Stomach (tissue), 9 donors: ENCODE data around the gene FANCC. TPM values are rescaled to one million over a fixed set of nuclear protein-coding genes. Genes with fewer than 3 reads are reported as not detected.

Experiments used
- DNase-seq, 2 donors: peaks; one replicate each; pipeline versions ENCODE4 v3.0.0 to v3.0.0-alpha.2; 2013 to 2019
- H3K27ac ChIP-seq, 5 donors: fragments of 200-600 bp in 4 of 5; sonication (generic) in 4 of 5; one replicate each; pipeline ENCODE4 v1.5.1; 2013 to 2019; ENCODE audit warnings: mild to moderate bottlenecking in 1 of 5, moderate library complexity in 1 of 5
- H3K27me3 ChIP-seq, 3 donors: fragments of 200-600 bp; sonication (generic); one replicate each; pipeline ENCODE4 v1.5.1; 2017 to 2019; ENCODE audit warnings: mixed run types in 1 of 3
- H3K36me3 ChIP-seq, 4 donors: fragments of 200-600 bp; sonication (generic); 1 replicate in 3 of 4; 2 replicates in 1 of 4; pipeline ENCODE4 v1.5.1; 2016 to 2019
- H3K4me1 ChIP-seq, 4 donors: fragments of 200-600 bp; sonication (generic); one replicate each; pipeline ENCODE4 v1.5.1; 2016 to 2019
- H3K4me3 ChIP-seq, 4 donors: fragments of 200-600 bp; sonication (generic) in 3 of 4; one replicate each; pipeline ENCODE4 v1.5.1; 2016 to 2019; ENCODE audit warnings: mild to moderate bottlenecking in 1 of 4
- H3K9me3 ChIP-seq, 4 donors: fragments of 200-600 bp; sonication (generic); one replicate each; pipeline ENCODE4 v1.5.1; 2016 to 2019
- CTCF ChIP-seq, 7 experiments: fragments of 450-650 bp in 4 of 7; fragments of 200-600 bp in 3 of 7; sonication (generic) in 3 of 7; IDR thresholded peaks; one replicate each; pipeline ENCODE4 v1.5.1; 2016 to 2019; ENCODE audit warnings: antibody characterized with exemption in 7 of 7, control low read depth in 2 of 7, mild to moderate bottlenecking in 1 of 7
- EP300 ChIP-seq: sonication (generic); formaldehyde crosslinking; IDR thresholded peaks from one replicate; pipeline ENCODE4 v1.6.1; 2017; ENCODE audit warnings: antibody characterized with exemption
- POLR2A ChIP-seq, 4 donors: fragments of 450-650 bp; IDR thresholded peaks; one replicate each; pipeline ENCODE4 v1.6.1; 2016; ENCODE audit warnings: antibody characterized with exemption in 4 of 4, control low read depth in 2 of 4, mild to moderate bottlenecking in 1 of 4, moderate library complexity in 1 of 4
- POLR2AphosphoS5 ChIP-seq, 3 donors: sonication (generic); formaldehyde crosslinking; IDR thresholded peaks; one replicate each; pipeline ENCODE4 v1.6.1; 2016; ENCODE audit warnings: antibody characterized with exemption in 3 of 3
- WGBS, 5 donors: extraction: QIAGEN DNeasy Blood & Tissue Kit in 3 of 5; methylation state at CpG; one replicate each; pipeline versions ENCODE4 v1.1.5 to v1.1.7; 2013 to 2018; 5-methylcytosine and 5-hydroxymethylcytosine counted together
- intact Hi-C: fragments of 100-400 bp; cut with DNase I; formaldehyde crosslinking; loops from one replicate; pipeline ENCODE4 v1.15.1; 2023; ENCODE audit warnings: low total_unique reads
- polyA plus RNA-seq, 3 donors: library from polyadenylated mRNA; stranded (reverse); fragments of 200-250 nt; gene quantifications; one replicate each; pipeline ENCODE4 v1.2.3, GENCODE V29; 2013
- total RNA-seq, 5 donors: library from RNA; depleted of rRNA; stranded (reverse); fragments of >200 nt; gene quantifications; one replicate each; pipeline versions ENCODE4 v1.1.0 to v1.2.3, GENCODE V29; 2014 to 2016
- donor health status: healthy with polysubstance abuse.
- donor health status: Bipolar disorder and iron deficiency.
- donor health status: healthy.

Gene FANCC
- total and polyA plus RNA-seq, 8 donors: 3.1 to 24.5 (median 7.1) TPM

DNA sequence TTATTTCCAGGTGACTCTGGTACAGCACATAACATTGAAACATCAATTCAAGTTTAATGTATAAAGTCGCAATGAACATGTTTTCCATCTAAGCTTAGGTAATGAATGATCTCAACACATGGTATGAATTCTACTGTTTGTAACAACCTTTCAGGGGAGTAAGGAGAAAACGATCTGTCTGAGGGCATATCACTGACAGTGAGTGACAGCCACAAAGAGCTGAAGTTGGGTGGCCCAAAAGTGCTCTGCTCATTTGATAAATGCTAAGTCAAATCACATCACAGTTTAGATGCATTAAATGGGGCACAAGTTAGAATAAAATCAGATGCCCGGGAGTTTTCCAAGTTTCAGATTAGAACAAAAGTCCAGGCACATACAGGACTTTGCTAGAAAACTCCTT is 1.2 kb downstream of the FANCC start:
- DNase-seq: peak in 1 of 2 donors; percentile 11
- WGBS, 5 donors: 29 to 32% (median 30%) methylated on average over 3 of the region's 3 CpGs
- intact Hi-C loops: no loop called here
- no peaks in the 10 kb centered on the region for H3K27me3 ChIP-seq
- peak overlapping the region in 4 of 5 donors; percentile 96 to 99 (median 98) for H3K27ac ChIP-seq
- H3K4me3 ChIP-seq: peak overlapping the region; percentile 95 to 97 (median 95)
- TF ChIP-seq CTCF (IDR thresholded peaks at IDR 0.05): no peak
- no peak for TF ChIP-seq EP300
- no peak for TF ChIP-seq POLR2A (IDR thresholded peaks at IDR 0.05)
- TF ChIP-seq POLR2AphosphoS5 (IDR thresholded peaks at IDR 0.05): no peak
- no peaks in the 10 kb centered on the region for H3K36me3 ChIP-seq
- peaks cover 0 to 33% (median 13%) of the 10 kb centered on the region in 4 donors for H3K4me1 ChIP-seq
- H3K9me3 ChIP-seq: no peaks in the 10 kb centered on the region

GRCh38 chr9:95315108-95315746 is 2.3 kb downstream of the FANCC start:
- DNase-seq: no peak
- no peak overlapping the region for H3K4me3 ChIP-seq
- 93 to 96% (median 95%) methylated on average over 12 of the region's 12 CpGs for WGBS, 5 donors
- H3K4me1 ChIP-seq: peaks cover 0 to 33% (median 13%) of the 10 kb centered on the region in 4 donors
- TF ChIP-seq POLR2AphosphoS5 (IDR thresholded peaks at IDR 0.05): no peak
- TF ChIP-seq EP300: no peak
- no peak for TF ChIP-seq POLR2A (IDR thresholded peaks at IDR 0.05)
- TF ChIP-seq CTCF (IDR thresholded peaks at IDR 0.05): no peak
- intact Hi-C loops: no loop called here
- no peaks in the 10 kb centered on the region for H3K9me3 ChIP-seq
- H3K27ac ChIP-seq: no peak overlapping the region
- H3K27me3 ChIP-seq: no peaks in the 10 kb centered on the region
- no peaks in the 10 kb centered on the region for H3K36me3 ChIP-seq

- no peaks in the 10 kb centered on the region for H3K9me3 ChIP-seq
- no peaks in the 10 kb centered on the region for H3K27me3 ChIP-seq
- peak; percentile 85 to 91 for DNase-seq
- H3K27ac ChIP-seq: peak overlapping the region in 4 of 5 donors; percentile 15 to 54 (median 33)
- intact Hi-C loops: no loop called here
- TF ChIP-seq EP300 (no peak), CTCF (IDR thresholded peaks at IDR 0.05) (no peak), POLR2A (IDR thresholded peaks at IDR 0.05) (no peak), POLR2AphosphoS5 (IDR thresholded peaks at IDR 0.05) (peak in 2 of 3 donors; percentile 24 to 68)
- H3K36me3 ChIP-seq: no peaks in the 10 kb centered on the region
- H3K4me3 ChIP-seq: peak overlapping the region; percentile 33 to 44 (median 39)
- WGBS, 5 donors: 26 to 62% (median 48%) methylated on average over 20 to 29 of the region's 29 CpGs
- peaks cover 0 to 33% (median 12%) of the 10 kb centered on the region in 4 donors for H3K4me1 ChIP-seq
Measured at GRCh38 chr9:95313010-95313498, 4.5 kb downstream of the FANCC start.

DNA sequence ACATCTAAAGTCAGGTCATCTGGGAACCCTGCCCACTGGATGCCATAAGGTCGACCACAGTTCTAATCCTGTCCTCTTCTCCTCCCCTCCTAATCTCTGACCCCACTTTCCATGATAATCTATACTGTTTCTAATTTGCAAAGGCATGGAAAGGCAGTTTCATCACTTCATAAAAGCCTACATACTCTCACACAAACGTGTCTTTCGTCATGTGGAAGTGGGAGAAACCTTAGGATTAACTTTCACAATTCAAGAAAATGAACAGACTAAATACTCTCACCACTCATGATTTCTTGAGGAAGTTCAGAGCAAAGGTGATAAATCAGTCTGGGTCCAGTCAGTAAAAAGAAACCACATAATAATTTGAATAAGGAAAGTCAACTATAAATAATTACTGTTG is 5.5 kb downstream of the FANCC start:
- Histone ChIP-seq H3K4me3 (no peak overlapping the region), H3K9me3 (no peaks in the 10 kb centered on the region), H3K4me1 (peaks cover 0 to 33% (median 11%) of the 10 kb centered on the region in 4 donors), H3K27ac (no peak overlapping the region), H3K27me3 (no peaks in the 10 kb centered on the region), H3K36me3 (no peaks in the 10 kb centered on the region)
- intact Hi-C loops: no loop called here
- TF ChIP-seq CTCF (IDR thresholded peaks at IDR 0.05) (no peak), POLR2A (IDR thresholded peaks at IDR 0.05) (no peak), POLR2AphosphoS5 (IDR thresholded peaks at IDR 0.05) (no peak), EP300 (no peak)
- 51 to 63% (median 61%) methylated on average over 3 of the region's 3 CpGs for WGBS, 5 donors
- no peak for DNase-seq
